Upper lobe of left lung (tissue), 6 donors: Measurements from ENCODE around the gene PBX3. TPM values are rescaled to one million over a fixed set of nuclear protein-coding genes. Genes with fewer than 3 reads are reported as not detected.

ENCODE experiments used
- ATAC-seq, 2 donors: fragments of 200-7000 bp; cut with Tn5 transposase; one replicate each; pipeline ENCODE4 v1.9.1; 2022; ENCODE audit warnings: mild to moderate bottlenecking in 2 of 2, moderate library complexity in 2 of 2; ENCODE audit not compliant: low FRiP score in 2 of 2
- DNase-seq, 2 donors: peaks; one replicate each; pipeline ENCODE4 v3.0.0-alpha.2; 2019 to 2020
- H3K27ac ChIP-seq, 4 donors: fragments of 200-600 bp; sonication (generic); one replicate each; pipeline ENCODE4 v1.5.1; 2016 to 2019
- H3K27me3 ChIP-seq, 4 donors: fragments of 200-600 bp; sonication (generic); one replicate each; pipeline ENCODE4 v1.5.1; 2017 to 2019
- H3K36me3 ChIP-seq, 4 donors: fragments of 200-600 bp; sonication (generic); one replicate each; pipeline ENCODE4 v1.5.1; 2016 to 2019
- H3K4me1 ChIP-seq, 4 donors: fragments of 200-600 bp; sonication (generic); one replicate each; pipeline ENCODE4 v1.5.1; 2018 to 2019
- H3K4me3 ChIP-seq, 4 donors: fragments of 200-600 bp; sonication (generic); one replicate each; pipeline ENCODE4 v1.5.1; 2017 to 2019; ENCODE audit warnings: mild to moderate bottlenecking in 2 of 4, moderate library complexity in 1 of 4
- H3K9me3 ChIP-seq, 4 donors: fragments of 200-600 bp; sonication (generic); one replicate each; pipeline ENCODE4 v1.5.1; 2018 to 2019
- CTCF ChIP-seq, 6 experiments: fragments of 450-650 bp in 4 of 6; fragments of 200-600 bp in 2 of 6; sonication (generic) in 2 of 6; IDR thresholded peaks; one replicate each; pipeline ENCODE4 v1.5.1; 2016 to 2019; ENCODE audit warnings: antibody characterized with exemption in 6 of 6
- EP300 ChIP-seq, 4 donors: sonication (generic); formaldehyde crosslinking; IDR thresholded peaks; one replicate each; pipeline ENCODE4 v1.5.1; 2017; ENCODE audit warnings: antibody characterized with exemption in 4 of 4, control low read depth in 2 of 4
- POLR2A ChIP-seq, 4 donors: fragments of 450-650 bp; IDR thresholded peaks; one replicate each; pipeline ENCODE4 v1.5.1; 2016 to 2017; ENCODE audit warnings: antibody characterized with exemption in 4 of 4, mild to moderate bottlenecking in 2 of 4
- POLR2AphosphoS5 ChIP-seq, 2 donors: sonication (generic); formaldehyde crosslinking; IDR thresholded peaks; one replicate each; pipeline ENCODE4 v1.5.1; 2017; ENCODE audit warnings: antibody characterized with exemption in 2 of 2
- WGBS, 2 donors: methylation state at CpG; one replicate each; pipeline ENCODE4 v1.1.5; 2017 to 2018; 5-methylcytosine and 5-hydroxymethylcytosine counted together
- total RNA-seq, 6 donors: library from RNA; depleted of rRNA in 4 of 6; stranded (reverse); fragments of >200 nt in 4 of 6; gene quantifications; one replicate each; pipeline versions ENCODE4 v1.1.0 to v1.2.1, GENCODE V29; 2016 to 2021
- donor health status: DM: no; HTN: no; CAD: no; lungs with moderate emphysema.
- donor health status: DM: no; HTN: yes; CAD: no; lungs with severe emphysema.

The PBX3 gene
- total RNA-seq, 6 donors from 2014 or later, result 25.7 to 57.6 (median 41.9) TPM

DNA sequence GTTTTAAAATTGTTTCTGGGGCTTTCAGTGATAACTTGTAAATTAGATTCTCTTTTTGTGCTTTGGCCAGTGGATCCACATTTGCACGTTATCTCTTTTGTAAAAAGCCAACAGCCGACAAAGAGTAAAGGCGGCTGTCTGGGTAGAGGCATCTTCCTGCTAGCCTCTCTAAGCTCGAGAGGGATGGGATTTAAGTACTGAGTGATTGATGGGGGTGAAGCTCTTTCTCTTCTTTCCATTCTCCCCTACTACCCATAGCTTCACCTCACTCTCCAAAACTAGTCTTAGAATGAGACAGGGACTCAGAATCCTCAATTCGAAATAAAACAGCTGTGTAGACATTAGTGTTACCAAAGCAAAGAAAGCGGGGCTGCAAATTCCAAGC, 3.4 kb downstream of the PBX3 start:
- TF ChIP-seq CTCF (IDR thresholded peaks at IDR 0.05), result no peak
- no peak for TF ChIP-seq EP300 (IDR thresholded peaks at IDR 0.05)
- TF ChIP-seq POLR2A (IDR thresholded peaks at IDR 0.05), result no peak
- no peak for TF ChIP-seq POLR2AphosphoS5 (IDR thresholded peaks at IDR 0.05)
- H3K27ac ChIP-seq, result peak overlapping the region in 2 of 4 donors; percentile 51 to 63
- H3K36me3 ChIP-seq, result no peaks in the 10 kb centered on the region
- WGBS, 2 donors, result 66 to 71% methylated on average over 6 of the region's 6 CpGs
- peaks cover 19 to 29% (median 20%) of the 10 kb centered on the region in 4 donors for H3K4me1 ChIP-seq
- no peaks in the 10 kb centered on the region for H3K9me3 ChIP-seq
- DNase-seq (no peak), ATAC-seq (no peak)
- peak overlapping the region in 1 of 4 donors; percentile 13 for H3K4me3 ChIP-seq
- H3K27me3 ChIP-seq, result no peaks in the 10 kb centered on the region

DNA sequence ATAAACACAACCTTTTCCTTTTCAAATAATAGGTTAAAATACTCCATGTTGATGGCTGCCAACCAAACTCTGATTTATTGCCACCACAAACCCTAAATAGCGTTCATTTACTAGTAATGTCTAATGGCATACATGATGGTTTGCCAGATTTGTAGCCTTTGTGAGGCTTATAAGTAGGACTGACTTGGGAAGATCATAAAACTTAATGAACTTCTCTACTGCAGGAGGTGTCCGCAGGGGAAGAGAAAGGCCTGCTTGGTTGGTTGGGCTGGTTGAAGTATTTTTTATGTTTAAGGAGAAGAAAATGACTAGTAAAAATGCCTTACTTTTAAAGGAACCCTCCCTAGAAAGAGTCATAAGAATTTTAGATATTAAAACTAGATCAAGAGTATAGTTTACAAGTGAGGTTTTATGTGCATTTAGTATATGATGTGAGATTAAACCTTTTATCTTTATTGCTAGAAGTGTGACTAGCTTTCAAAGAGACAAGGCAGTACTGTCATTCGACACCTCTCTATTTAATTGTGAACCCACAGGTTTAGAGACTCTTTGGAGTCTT, 5.0 kb downstream of the PBX3 start:
- no peak overlapping the region for H3K27ac ChIP-seq
- no peak for TF ChIP-seq POLR2AphosphoS5 (IDR thresholded peaks at IDR 0.05)
- TF ChIP-seq EP300 (IDR thresholded peaks at IDR 0.05), result no peak
- no peak for TF ChIP-seq POLR2A (IDR thresholded peaks at IDR 0.05)
- no peak for TF ChIP-seq CTCF (IDR thresholded peaks at IDR 0.05)
- H3K9me3 ChIP-seq, result no peaks in the 10 kb centered on the region
- H3K4me3 ChIP-seq, result no peak overlapping the region
- no peaks in the 10 kb centered on the region for H3K36me3 ChIP-seq
- DNase-seq (no peak), ATAC-seq (no peak)
- WGBS, 2 donors, result 84 to 90% methylated on average over 3 of the region's 3 CpGs
- H3K27me3 ChIP-seq, result no peaks in the 10 kb centered on the region
- H3K4me1 ChIP-seq, result peaks cover 17 to 25% (median 19%) of the 10 kb centered on the region in 4 donors

DNA sequence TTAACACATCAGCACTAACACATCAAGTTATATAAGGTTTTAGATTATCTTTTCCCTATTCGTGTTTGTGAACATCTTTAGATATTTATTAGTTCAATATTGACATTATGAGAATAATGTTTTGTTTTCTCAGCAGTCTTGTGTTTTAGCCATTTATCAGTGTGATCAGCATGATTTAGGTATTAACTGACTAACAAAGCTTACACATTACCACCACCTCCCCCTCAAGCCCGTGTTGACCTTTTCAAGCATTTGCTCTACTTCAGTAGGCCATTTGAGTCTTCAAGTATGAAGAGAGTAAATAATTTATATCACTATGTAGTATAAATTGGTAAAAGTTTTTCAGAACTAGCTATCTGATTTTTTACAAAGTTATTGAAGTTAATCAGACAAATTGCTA, 6.9 kb downstream of the PBX3 start:
- Histone ChIP-seq H3K27ac (no peak overlapping the region), H3K27me3 (no peaks in the 10 kb centered on the region), H3K4me1 (peaks cover 16 to 26% (median 20%) of the 10 kb centered on the region in 4 donors), H3K9me3 (no peaks in the 10 kb centered on the region), H3K36me3 (no peaks in the 10 kb centered on the region), H3K4me3 (no peak overlapping the region)
- DNase-seq (no peak), ATAC-seq (no peak)
- TF ChIP-seq CTCF (IDR thresholded peaks at IDR 0.05) (no peak), EP300 (IDR thresholded peaks at IDR 0.05) (no peak), POLR2A (IDR thresholded peaks at IDR 0.05) (no peak), POLR2AphosphoS5 (IDR thresholded peaks at IDR 0.05) (no peak)
- 65 to 68% methylated on average over 2 of the region's 2 CpGs for WGBS, 2 donors

- TF ChIP-seq EP300 (IDR thresholded peaks at IDR 0.05) (no peak), POLR2AphosphoS5 (IDR thresholded peaks at IDR 0.05) (no peak), POLR2A (IDR thresholded peaks at IDR 0.05) (no peak), CTCF (IDR thresholded peaks at IDR 0.05) (no peak)
- no peaks in the 10 kb centered on the region for H3K27me3 ChIP-seq
- peaks cover 8 to 33% (median 11%) of the 10 kb centered on the region in 4 donors for H3K4me1 ChIP-seq
- ATAC-seq (no peak), DNase-seq (no peak)
- H3K9me3 ChIP-seq, result no peaks in the 10 kb centered on the region
- H3K27ac ChIP-seq, result no peak overlapping the region
- WGBS, 2 donors, result 41 to 69% methylated on average over 1 of the region's 1 CpG
- no peak overlapping the region for H3K4me3 ChIP-seq
- H3K36me3 ChIP-seq, result no peaks in the 10 kb centered on the region
Measured at GRCh38 chr9:125755340-125755739, 8.2 kb downstream of the PBX3 start.

- no peaks in the 10 kb centered on the region for H3K27me3 ChIP-seq
- 92 to 94% methylated on average over 4 of the region's 4 CpGs for WGBS, 2 donors
- DNase-seq (no peak), ATAC-seq (no peak)
- peaks cover 7 to 24% (median 10%) of the 10 kb centered on the region in 4 donors for H3K4me1 ChIP-seq
- H3K36me3 ChIP-seq, result no peaks in the 10 kb centered on the region
- H3K4me3 ChIP-seq, result no peak overlapping the region
- no peaks in the 10 kb centered on the region for H3K9me3 ChIP-seq
- TF ChIP-seq EP300 (IDR thresholded peaks at IDR 0.05) (no peak), POLR2AphosphoS5 (IDR thresholded peaks at IDR 0.05) (no peak), CTCF (IDR thresholded peaks at IDR 0.05) (no peak)
- no peak overlapping the region for H3K27ac ChIP-seq
Measured at GRCh38 chr9:125756518-125756917, 9.3 kb downstream of the PBX3 start.
